ENCODE data around the gene CYBA.

The CYBA gene

GRCh38 chr16:88631920-88632586, 18.8 kb downstream of the CYBA start:
- in situ Hi-C loops (cut with MboI; ENCODE audit: low sequenced_read_pairs) = no loop called here

GRCh38 chr16:88631384-88631783, 19.5 kb downstream of the CYBA start:
- in situ Hi-C loops (cut with MboI; ENCODE audit: low sequenced_read_pairs) = no loop called here

GRCh38 chr16:88630941-88631340, 19.9 kb downstream of the CYBA start:
- in situ Hi-C loops (cut with MboI; ENCODE audit: low sequenced_read_pairs) = no loop called here

- in situ Hi-C loops (cut with MboI; ENCODE audit: low sequenced_read_pairs) = no loop called here
Observed at GRCh38 chr16:88630433-88630832, 20.4 kb downstream of the CYBA start.

GRCh38 chr16:88629835-88630234, 21.0 kb downstream of the CYBA start:
- in situ Hi-C loops (cut with MboI; ENCODE audit: low sequenced_read_pairs) = no loop called here

GRCh38 chr16:88628512-88628974, 22.3 kb downstream of the CYBA start:
- in situ Hi-C loops (cut with MboI; ENCODE audit: low sequenced_read_pairs) = no loop called here

GRCh38 chr16:88627531-88628411, 23.1 kb downstream of the CYBA start:
- in situ Hi-C loops (cut with MboI; ENCODE audit: low sequenced_read_pairs) = no loop called here

GRCh38 chr16:88626646-88627045, 24.2 kb downstream of the CYBA start:
- in situ Hi-C loops (cut with MboI; ENCODE audit: low sequenced_read_pairs) = no loop called here

- in situ Hi-C loops (cut with MboI; ENCODE audit: low sequenced_read_pairs) = no loop called here
Observed at GRCh38 chr16:88624977-88625576, 25.8 kb downstream of the CYBA start.

- in situ Hi-C loops (cut with MboI; ENCODE audit: low sequenced_read_pairs) = no loop called here
Observed at GRCh38 chr16:88624481-88624880, 26.4 kb downstream of the CYBA start.

GRCh38 chr16:88623858-88624257, 27.0 kb downstream of the CYBA start:
- in situ Hi-C loops (cut with MboI; ENCODE audit: low sequenced_read_pairs) = no loop called here

- in situ Hi-C loops (cut with MboI; ENCODE audit: low sequenced_read_pairs) = no loop called here
Observed at GRCh38 chr16:88622866-88623265, 28.0 kb downstream of the CYBA start.

- in situ Hi-C loops (cut with MboI; ENCODE audit: low sequenced_read_pairs) = no loop called here
Observed at GRCh38 chr16:88622125-88622524, 28.7 kb downstream of the CYBA start.

GRCh38 chr16:88619859-88620815, 30.7 kb downstream of the CYBA start:
- in situ Hi-C loops (cut with MboI; ENCODE audit: low sequenced_read_pairs) = no loop called here

GRCh38 chr16:88618956-88619667, 31.7 kb downstream of the CYBA start:
- in situ Hi-C loops (cut with MboI; ENCODE audit: low sequenced_read_pairs) = no loop called here

GRCh38 chr16:88618182-88618955, 32.5 kb downstream of the CYBA start:
- in situ Hi-C loops (cut with MboI; ENCODE audit: low sequenced_read_pairs) = no loop called here

- in situ Hi-C loops (cut with MboI; ENCODE audit: low sequenced_read_pairs) = no loop called here
Observed at GRCh38 chr16:88617268-88618031, 33.4 kb downstream of the CYBA start.

GRCh38 chr16:88616736-88617135, 34.1 kb downstream of the CYBA start:
- in situ Hi-C loops (cut with MboI; ENCODE audit: low sequenced_read_pairs) = no loop called here

Data from HL-60/S4 treated with phorbol 12-myristate 13-acetate at 8.2 ng/mL for 4 days and 3 days (cell line).